ENCODE data around the gene GTF3C5.

DNA sequence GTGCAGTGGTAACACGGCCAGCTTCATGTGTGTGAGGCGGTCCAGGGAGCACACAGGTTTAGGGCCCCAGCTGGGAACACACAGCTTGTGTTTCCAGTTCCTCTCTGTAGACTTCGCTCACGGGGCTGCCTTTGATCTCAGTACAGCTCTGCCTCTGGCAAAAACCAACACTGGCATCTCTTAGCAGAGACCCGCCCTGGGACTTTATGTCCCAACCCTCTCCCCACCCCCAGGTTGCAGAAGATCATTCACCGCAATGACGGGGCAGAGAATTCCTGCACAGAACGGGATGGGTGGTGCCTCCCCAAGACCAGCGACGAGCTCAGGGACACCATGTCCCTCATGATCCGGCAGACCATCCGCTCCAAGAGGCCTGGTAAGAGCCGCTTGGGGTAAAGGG, 25.7 kb downstream of the GTF3C5 start:
- TF ChIP-seq, protein P1, sequence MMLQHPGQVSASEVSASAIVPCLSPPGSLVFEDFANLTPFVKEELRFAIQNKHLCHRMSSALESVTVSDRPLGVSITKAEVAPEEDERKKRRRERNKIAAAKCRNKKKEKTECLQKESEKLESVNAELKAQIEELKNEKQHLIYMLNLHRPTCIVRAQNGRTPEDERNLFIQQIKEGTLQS (CRISPR knock-in tag; conservative IDR thresholded peaks at IDR 0.05) = no peak
- TF ChIP-seq PRRX2 (CRISPR knock-in tag; IDR thresholded peaks at IDR 0.05) (no peak), CTCF (IDR thresholded peaks at IDR 0.05) (no peak), ZNF263 (CRISPR knock-in tag; IDR thresholded peaks at IDR 0.05; ENCODE audit: low read depth) (no peak), GRHL2 (CRISPR knock-in tag; IDR thresholded peaks at IDR 0.05; ENCODE audit: insufficient replicate concordance, severe bottlenecking) (no peak)
- TF ChIP-seq, protein P2, sequence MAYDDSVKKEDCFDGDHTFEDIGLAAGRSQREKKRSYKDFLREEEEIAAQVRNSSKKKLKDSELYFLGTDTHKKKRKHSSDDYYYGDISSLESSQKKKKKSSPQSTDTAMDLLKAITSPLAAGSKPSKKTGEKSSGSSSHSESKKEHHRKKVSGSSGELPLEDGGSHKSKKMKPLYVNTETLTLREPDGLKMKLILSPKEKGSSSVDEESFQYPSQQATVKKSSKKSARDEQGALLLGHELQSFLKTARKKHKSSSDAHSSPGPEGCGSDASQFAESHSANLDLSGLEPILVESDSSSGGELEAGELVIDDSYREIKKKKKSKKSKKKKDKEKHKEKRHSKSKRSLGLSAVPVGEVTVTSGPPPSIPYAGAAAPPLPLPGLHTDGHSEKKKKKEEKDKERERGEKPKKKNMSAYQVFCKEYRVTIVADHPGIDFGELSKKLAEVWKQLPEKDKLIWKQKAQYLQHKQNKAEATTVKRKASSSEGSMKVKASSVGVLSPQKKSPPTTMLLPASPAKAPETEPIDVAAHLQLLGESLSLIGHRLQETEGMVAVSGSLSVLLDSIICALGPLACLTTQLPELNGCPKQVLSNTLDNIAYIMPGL (CRISPR knock-in tag; IDR thresholded peaks at IDR 0.05) = no peak
- TF ChIP-seq, protein P3, sequence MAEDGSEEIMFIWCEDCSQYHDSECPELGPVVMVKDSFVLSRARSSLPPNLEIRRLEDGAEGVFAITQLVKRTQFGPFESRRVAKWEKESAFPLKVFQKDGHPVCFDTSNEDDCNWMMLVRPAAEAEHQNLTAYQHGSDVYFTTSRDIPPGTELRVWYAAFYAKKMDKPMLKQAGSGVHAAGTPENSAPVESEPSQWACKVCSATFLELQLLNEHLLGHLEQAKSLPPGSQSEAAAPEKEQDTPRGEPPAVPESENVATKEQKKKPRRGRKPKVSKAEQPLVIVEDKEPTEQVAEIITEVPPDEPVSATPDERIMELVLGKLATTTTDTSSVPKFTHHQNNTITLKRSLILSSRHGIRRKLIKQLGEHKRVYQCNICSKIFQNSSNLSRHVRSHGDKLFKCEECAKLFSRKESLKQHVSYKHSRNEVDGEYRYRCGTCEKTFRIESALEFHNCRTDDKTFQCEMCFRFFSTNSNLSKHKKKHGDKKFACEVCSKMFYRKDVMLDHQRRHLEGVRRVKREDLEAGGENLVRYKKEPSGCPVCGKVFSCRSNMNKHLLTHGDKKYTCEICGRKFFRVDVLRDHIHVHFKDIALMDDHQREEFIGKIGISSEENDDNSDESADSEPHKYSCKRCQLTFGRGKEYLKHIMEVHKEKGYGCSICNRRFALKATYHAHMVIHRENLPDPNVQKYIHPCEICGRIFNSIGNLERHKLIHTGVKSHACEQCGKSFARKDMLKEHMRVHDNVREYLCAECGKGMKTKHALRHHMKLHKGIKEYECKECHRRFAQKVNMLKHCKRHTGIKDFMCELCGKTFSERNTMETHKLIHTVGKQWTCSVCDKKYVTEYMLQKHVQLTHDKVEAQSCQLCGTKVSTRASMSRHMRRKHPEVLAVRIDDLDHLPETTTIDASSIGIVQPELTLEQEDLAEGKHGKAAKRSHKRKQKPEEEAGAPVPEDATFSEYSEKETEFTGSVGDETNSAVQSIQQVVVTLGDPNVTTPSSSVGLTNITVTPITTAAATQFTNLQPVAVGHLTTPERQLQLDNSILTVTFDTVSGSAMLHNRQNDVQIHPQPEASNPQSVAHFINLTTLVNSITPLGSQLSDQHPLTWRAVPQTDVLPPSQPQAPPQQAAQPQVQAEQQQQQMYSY (CRISPR knock-in tag; IDR thresholded peaks at IDR 0.05) = no peak
- TF ChIP-seq, protein P4, sequence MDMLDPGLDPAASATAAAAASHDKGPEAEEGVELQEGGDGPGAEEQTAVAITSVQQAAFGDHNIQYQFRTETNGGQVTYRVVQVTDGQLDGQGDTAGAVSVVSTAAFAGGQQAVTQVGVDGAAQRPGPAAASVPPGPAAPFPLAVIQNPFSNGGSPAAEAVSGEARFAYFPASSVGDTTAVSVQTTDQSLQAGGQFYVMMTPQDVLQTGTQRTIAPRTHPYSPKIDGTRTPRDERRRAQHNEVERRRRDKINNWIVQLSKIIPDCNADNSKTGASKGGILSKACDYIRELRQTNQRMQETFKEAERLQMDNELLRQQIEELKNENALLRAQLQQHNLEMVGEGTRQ (CRISPR knock-in tag; IDR thresholded peaks at IDR 0.05) = no peak

Data from WTC11 (cell line).